ENCODE data around the gene KIR2DL4.
"Not testable (repeated sequence)": the region's sequence is repeated elsewhere in the genome, so short reads cannot be mapped to it uniquely, and the experiment has no call there.

The KIR2DL4 gene

DNA sequence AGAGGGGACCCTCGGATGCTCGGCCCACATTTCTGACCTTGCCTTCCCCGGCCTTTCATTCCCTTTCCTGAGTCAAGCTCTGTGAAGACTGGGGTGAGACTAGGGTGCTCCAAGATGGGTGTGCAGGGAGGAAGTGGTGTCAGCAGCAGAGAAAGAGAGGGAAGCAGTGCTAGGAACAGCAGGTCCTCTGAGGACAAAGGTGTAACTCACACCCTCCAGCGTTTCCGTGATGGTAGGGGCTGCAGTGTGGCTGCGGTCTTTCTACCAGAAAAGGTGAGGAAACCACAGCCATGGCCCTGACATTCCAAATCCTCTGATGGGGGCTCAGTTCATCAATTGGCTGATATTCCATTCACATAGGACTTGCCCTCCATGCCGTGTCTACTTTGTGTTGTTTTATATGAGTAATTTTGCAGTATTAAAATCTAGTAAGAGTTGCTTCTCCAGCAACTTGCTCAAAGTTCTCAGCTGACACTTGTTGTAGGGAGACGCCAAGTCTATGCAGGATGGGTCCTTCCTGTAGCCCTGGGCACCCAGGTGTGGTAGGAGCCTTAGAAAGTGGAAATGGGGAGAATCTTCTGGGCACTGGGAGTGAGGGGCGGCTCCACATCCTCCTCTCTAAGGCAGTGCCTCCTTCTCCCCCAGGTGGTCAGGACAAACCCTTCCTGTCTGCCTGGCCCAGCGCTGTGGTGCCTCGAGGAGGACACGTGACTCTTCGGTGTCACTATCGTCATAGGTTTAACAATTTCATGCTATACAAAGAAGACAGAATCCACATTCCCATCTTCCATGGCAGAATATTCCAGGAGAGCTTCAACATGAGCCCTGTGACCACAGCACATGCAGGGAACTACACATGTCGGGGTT is 14.5 kb downstream of the KIR2DL4 start:
- no peak for TF ChIP-seq CTCF (IDR thresholded peaks at IDR 0.05)

DNA sequence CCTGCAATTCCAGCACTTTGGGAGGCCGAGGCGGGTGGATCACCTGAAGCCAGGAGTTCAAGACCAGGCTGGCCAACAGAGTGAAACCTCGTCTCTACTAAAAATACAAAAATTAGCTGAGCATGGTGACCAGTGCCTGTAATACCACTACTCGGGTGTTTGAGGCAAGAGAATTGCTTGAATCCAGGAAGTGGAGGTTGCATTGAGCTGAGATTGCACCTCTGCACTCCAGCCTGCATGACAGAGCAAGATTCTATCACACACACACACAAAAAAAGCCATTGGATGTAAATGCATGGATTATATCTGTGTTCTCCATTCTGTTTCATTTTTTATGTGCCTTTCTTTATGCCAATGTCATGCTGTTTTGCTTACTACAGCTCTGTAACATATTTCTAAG is 21.0 kb downstream of the KIR2DL4 start:
- DNase-seq; H3K4me1 ChIP-seq; H3K36me3 ChIP-seq; intact Hi-C loops (cut with DNase I; ENCODE audit: low total_unique reads); H3K4me3 ChIP-seq; H3K9me3 ChIP-seq; H3K27ac ChIP-seq; H3K27me3 ChIP-seq: not testable (repeated sequence)

More for the DNA sequence above, 14.5 kb downstream of the KIR2DL4 start:
- no peak overlapping the region for H3K27ac ChIP-seq
- no peaks in the 10 kb centered on the region for H3K36me3 ChIP-seq
- no peaks in the 10 kb centered on the region for H3K9me3 ChIP-seq
- intact Hi-C loops (cut with DNase I; ENCODE audit: low total_unique reads), result no loop called here
- no peak overlapping the region for H3K4me3 ChIP-seq
- H3K27me3 ChIP-seq, result no peaks in the 10 kb centered on the region
- DNase-seq, result no peak
- no peaks in the 10 kb centered on the region for H3K4me1 ChIP-seq

DNA sequence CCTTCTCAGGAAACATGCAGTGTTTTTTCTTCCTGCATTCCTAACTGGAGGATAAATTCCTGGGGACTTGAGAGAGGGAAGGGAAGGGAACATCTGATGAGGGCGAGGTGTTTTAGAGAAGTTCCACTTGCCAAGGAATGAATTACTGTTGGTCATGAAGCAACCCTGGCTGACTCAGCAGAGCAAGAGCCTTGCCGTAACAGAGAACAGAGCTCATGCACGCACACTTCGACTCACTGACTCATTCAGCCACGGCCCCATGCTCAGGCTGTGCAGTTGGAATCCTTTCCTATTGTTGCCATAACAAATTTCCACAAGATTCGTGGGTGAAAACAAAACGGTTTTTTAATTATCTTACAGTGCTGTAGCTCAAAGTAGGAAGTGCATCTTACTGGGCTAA is 21.9 kb downstream of the KIR2DL4 start:
- H3K27ac ChIP-seq; H3K9me3 ChIP-seq; H3K4me1 ChIP-seq; DNase-seq; intact Hi-C loops (cut with DNase I; ENCODE audit: low total_unique reads); H3K27me3 ChIP-seq; H3K4me3 ChIP-seq; H3K36me3 ChIP-seq: not testable (repeated sequence)

DNA sequence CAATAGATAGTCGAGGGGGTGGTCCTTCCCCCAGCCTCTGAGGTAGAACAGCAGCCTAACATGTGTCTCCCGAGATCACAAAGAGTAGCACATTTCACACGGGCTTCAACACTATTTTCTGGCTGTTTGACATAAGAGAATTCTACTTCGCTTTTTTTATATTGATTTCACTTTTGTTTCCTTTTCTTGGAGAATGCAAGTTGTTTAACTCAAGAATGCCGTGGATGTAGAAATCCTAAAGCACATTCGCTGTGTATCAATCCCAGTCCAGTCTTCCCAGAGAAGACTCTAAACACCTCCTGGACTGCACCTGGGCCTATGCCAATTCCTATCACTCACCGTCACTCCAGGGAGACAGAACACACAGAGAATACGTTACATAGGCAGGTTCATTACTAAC is 24.7 kb downstream of the KIR2DL4 start:
- H3K27ac ChIP-seq; H3K4me1 ChIP-seq; H3K27me3 ChIP-seq; H3K36me3 ChIP-seq; DNase-seq; intact Hi-C loops (cut with DNase I; ENCODE audit: low total_unique reads); H3K4me3 ChIP-seq; H3K9me3 ChIP-seq: not testable (repeated sequence)

DNA sequence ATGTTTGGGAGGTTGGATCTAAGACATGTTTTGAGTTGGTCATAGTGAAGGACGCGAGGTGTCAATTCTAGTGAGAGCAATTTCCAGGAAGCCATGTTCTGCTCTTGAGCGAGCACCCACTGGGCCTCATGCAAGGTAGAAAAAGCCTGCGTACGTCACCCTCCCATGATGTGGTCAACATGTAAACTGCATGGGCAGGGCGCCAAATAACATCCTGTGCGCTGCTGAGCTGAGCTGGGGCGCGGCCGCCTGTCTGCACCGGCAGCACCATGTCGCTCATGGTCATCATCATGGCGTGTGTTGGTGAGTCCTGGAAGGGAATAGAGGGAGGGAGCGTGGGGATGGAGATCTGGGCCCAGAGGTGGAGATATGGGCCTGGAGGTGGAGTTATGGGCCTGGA is 29.1 kb downstream of the KIR2DL4 start, which contains the start of gene KIR2DS4:
Gene KIR2DS4, plus strand, starts transcription at position 181 of the 400 bp plus-strand sequence.
- DNase-seq; H3K36me3 ChIP-seq; H3K4me1 ChIP-seq; H3K27ac ChIP-seq; intact Hi-C loops (cut with DNase I; ENCODE audit: low total_unique reads); H3K9me3 ChIP-seq; H3K4me3 ChIP-seq; H3K27me3 ChIP-seq: not testable (repeated sequence)

- H3K27ac ChIP-seq; DNase-seq; H3K4me3 ChIP-seq; H3K36me3 ChIP-seq; H3K9me3 ChIP-seq; H3K4me1 ChIP-seq; intact Hi-C loops (cut with DNase I; ENCODE audit: low total_unique reads); H3K27me3 ChIP-seq: not testable (repeated sequence)
Measured at GRCh38 chr19:54835126-54835525, 31.7 kb downstream of the KIR2DL4 start.

- intact Hi-C loops (cut with DNase I; ENCODE audit: low total_unique reads); H3K4me1 ChIP-seq; H3K9me3 ChIP-seq; DNase-seq; H3K27ac ChIP-seq; H3K27me3 ChIP-seq; H3K36me3 ChIP-seq; H3K4me3 ChIP-seq: not testable (repeated sequence)
Measured at GRCh38 chr19:54837522-54837921, 34.1 kb downstream of the KIR2DL4 start.

DNA sequence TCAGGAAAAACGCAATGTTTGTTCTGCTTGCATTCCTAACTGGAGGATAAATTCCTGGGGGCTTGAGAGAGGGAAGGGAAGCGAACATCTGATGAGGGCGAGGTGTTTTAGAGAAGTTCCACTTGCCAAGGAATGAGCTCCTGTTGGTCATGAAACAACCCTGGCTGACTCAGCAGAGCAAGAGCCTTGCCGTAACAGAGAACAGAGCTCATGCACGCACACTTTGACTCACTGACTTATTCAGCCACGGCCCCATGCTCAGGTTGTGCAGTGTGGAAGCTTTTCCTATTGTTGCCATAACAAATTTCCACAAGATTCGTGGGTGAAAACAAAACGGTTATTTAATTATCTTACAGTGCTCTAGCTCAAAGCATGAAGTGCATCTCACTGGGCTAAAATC is 39.8 kb downstream of the KIR2DL4 start:
- H3K27me3 ChIP-seq; DNase-seq; H3K4me3 ChIP-seq; intact Hi-C loops (cut with DNase I; ENCODE audit: low total_unique reads); H3K4me1 ChIP-seq; H3K9me3 ChIP-seq; H3K27ac ChIP-seq; H3K36me3 ChIP-seq: not testable (repeated sequence)

DNA sequence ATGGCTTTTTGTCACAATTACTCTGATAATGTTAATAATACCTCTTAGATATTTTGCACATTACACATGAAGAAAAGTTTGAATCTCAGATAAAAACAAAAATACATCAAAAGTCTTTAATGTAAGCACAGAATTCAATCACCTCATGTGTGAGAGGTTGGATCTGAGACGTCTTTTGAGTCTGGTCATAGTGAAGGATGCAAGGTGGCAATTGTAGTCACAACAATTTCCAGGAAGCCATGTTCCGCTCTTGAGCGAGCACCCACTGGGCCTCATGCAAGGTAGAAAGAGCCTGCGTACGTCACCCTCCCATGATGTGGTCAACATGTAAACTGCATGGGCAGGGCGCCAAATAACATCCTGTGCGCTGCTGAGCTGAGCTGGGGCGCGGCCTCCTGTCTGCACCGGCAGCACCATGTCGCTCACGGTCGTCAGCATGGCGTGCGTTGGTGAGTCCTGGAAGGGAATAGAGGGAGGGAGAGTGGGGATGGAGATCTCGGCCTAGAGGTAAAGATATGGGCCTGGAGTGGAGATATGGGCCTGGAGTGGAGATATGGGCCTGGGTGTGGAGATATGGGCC is 46.7 kb downstream of the KIR2DL4 start, which contains the start of gene KIR3DL2:
Gene KIR3DL2, plus strand, starts transcription at position 383 of the 580 bp plus-strand sequence. Its CDS starts 33 bp downstream, at position 416.
- H3K27me3 ChIP-seq; H3K4me1 ChIP-seq; H3K36me3 ChIP-seq; DNase-seq; H3K9me3 ChIP-seq; intact Hi-C loops (cut with DNase I; ENCODE audit: low total_unique reads); H3K27ac ChIP-seq; H3K4me3 ChIP-seq: not testable (repeated sequence)
